Peyer's patch (tissue), 4 donors: ENCODE data around the gene HOXD12.

ENCODE experiments used
- POLR2A ChIP-seq, 2 donors: fragments of 450-650 bp; IDR thresholded peaks; one replicate each; pipeline ENCODE4 v1.5.1; 2017; ENCODE audit warnings: antibody characterized with exemption in 2 of 2, mild to moderate bottlenecking in 2 of 2, moderate library complexity in 2 of 2
- TF ChIP-seq, protein P1 (sequence below), 6 experiments: fragments of 450-650 bp in 4 of 6; fragments of 200-600 bp in 2 of 6; sonication (generic) in 1 of 6; IDR thresholded peaks; one replicate each; pipeline ENCODE4 v1.5.1; 2017 to 2019; ENCODE audit warnings: antibody characterized with exemption in 6 of 6, mild to moderate bottlenecking in 3 of 6, moderate library complexity in 1 of 6

DNA sequence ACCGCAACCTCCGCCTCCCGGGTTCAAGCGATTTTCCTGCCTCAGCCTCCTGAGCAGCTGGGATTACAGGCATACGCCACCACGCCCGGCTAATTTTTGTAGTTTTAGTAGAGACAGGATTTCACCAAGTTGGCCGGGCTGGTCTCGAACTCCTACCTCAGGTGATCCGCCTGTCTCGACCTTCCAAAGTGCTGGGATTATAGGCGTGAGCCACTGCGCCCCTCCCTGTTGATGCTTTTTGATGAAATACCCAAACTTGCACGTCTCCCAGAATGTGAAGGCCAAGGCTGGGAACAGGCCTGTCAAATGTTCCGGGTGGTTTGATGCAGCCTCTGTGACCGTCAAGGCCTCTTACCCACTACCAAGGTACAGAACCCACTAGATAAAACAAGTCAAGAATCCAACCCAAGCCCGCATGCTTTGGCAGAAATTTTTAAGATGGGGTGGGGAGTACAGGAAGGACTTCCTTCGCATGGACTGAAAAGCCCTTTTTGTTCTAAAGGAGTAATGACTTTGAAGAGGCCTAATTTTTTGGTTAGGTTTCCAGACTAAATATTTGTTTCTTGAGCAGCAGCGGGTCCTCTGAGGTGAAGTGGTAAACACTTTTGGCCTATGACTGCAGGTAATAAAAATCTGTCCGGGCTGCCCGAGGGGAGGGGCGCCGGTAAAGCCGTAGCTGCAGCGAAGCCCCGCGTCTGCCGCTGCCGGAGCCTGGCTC lies 12.1 kb upstream of the HOXD12 start:
- TF ChIP-seq, protein P1, sequence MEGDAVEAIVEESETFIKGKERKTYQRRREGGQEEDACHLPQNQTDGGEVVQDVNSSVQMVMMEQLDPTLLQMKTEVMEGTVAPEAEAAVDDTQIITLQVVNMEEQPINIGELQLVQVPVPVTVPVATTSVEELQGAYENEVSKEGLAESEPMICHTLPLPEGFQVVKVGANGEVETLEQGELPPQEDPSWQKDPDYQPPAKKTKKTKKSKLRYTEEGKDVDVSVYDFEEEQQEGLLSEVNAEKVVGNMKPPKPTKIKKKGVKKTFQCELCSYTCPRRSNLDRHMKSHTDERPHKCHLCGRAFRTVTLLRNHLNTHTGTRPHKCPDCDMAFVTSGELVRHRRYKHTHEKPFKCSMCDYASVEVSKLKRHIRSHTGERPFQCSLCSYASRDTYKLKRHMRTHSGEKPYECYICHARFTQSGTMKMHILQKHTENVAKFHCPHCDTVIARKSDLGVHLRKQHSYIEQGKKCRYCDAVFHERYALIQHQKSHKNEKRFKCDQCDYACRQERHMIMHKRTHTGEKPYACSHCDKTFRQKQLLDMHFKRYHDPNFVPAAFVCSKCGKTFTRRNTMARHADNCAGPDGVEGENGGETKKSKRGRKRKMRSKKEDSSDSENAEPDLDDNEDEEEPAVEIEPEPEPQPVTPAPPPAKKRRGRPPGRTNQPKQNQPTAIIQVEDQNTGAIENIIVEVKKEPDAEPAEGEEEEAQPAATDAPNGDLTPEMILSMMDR (IDR thresholded peaks at IDR 0.05) = no peak
- no peak for TF ChIP-seq POLR2A (IDR thresholded peaks at IDR 0.05)
